Thyroid gland (tissue), 4 donors: ENCODE measurements around the gene EML2.

Experiments
- POLR2A ChIP-seq, 2 donors: fragments of 450-650 bp; IDR thresholded peaks; one replicate each; pipeline ENCODE4 v1.6.1; 2017; ENCODE audit warnings: antibody characterized with exemption in 2 of 2, mild to moderate bottlenecking in 2 of 2, moderate library complexity in 1 of 2
- TF ChIP-seq, protein P1 (sequence below), 6 experiments: fragments of 200-600 bp in 3 of 6; fragments of 450-650 bp in 3 of 6; sonication (generic) in 3 of 6; IDR thresholded peaks; one replicate each; pipeline ENCODE4 v1.5.1; 2016 to 2019; ENCODE audit warnings: antibody characterized with exemption in 6 of 6, mild to moderate bottlenecking in 2 of 6, inconsistent platforms in 1 of 6, moderate library complexity in 1 of 6

DNA sequence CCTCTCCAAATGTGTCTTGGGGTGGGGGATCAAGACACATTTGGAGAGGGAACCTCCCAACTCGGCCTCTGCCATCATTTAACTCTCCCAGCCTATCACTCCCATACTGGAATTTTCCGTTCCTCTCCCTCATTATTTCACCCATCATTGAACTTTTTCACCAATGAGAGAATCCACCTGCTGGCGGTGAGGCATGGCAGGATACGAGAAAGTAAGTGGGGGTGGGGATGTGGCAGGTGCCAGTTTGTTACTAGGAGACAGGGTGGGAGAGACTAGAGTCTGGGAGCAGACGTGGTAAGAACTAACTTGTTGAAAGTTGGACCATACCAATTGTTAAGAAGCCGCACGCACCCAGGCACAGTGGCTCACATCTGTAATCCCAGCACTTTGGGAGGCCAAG, 35.7 kb upstream of the EML2 start:
- TF ChIP-seq, protein P1, sequence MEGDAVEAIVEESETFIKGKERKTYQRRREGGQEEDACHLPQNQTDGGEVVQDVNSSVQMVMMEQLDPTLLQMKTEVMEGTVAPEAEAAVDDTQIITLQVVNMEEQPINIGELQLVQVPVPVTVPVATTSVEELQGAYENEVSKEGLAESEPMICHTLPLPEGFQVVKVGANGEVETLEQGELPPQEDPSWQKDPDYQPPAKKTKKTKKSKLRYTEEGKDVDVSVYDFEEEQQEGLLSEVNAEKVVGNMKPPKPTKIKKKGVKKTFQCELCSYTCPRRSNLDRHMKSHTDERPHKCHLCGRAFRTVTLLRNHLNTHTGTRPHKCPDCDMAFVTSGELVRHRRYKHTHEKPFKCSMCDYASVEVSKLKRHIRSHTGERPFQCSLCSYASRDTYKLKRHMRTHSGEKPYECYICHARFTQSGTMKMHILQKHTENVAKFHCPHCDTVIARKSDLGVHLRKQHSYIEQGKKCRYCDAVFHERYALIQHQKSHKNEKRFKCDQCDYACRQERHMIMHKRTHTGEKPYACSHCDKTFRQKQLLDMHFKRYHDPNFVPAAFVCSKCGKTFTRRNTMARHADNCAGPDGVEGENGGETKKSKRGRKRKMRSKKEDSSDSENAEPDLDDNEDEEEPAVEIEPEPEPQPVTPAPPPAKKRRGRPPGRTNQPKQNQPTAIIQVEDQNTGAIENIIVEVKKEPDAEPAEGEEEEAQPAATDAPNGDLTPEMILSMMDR (IDR thresholded peaks at IDR 0.05), result no peak
- no peak for TF ChIP-seq POLR2A (IDR thresholded peaks at IDR 0.05)
